Measurements from ENCODE around the gene QRSL1. TPM values are rescaled to one million over a fixed set of nuclear protein-coding genes. Genes with fewer than 3 reads are reported as not detected.

QRSL1 gene
- total and polyA plus RNA-seq, 2 donors (not counting 3 experiments of a cell fraction or from before 2014, with no cell fraction given), result 4.3 to 11.3 TPM

- intact Hi-C loops (cut with micrococcal nuclease), result no loop called here
- Histone ChIP-seq H3K4me3 (replicated peaks in 1 of 3; ENCODE audit: insufficient read depth in 1 of 3, low read depth in 1 of 3, low read length in 3 of 3) (no peak overlapping the region), H2AFZ (ENCODE audit: low read depth, low read length) (no peak overlapping the region), H3K4me2 (ENCODE audit: insufficient read depth, low read length) (no peak overlapping the region), H3K79me2 (ENCODE audit: control insufficient read depth, insufficient read depth, low read length) (no peaks in the 10 kb centered on the region), H3K9ac (replicated peaks; ENCODE audit: extremely low read depth, insufficient read depth, low read length) (no peak overlapping the region), H3K4me1 (ENCODE audit: control insufficient read depth, extremely low read depth, insufficient read depth, low read length) (no peaks in the 10 kb centered on the region), H3K9me1 (replicated peaks; ENCODE audit: control insufficient read depth, extremely low read depth, insufficient read depth, low read length) (no peaks in the 10 kb centered on the region), H3K27ac (ENCODE audit: insufficient read depth, low read depth, low read length) (no peak overlapping the region), H3K36me3 (ENCODE audit: control insufficient read depth in 2 of 2, extremely low read depth in 1 of 2, insufficient read depth in 2 of 2, low read length in 2 of 2) (no peaks in the 10 kb centered on the region), H3K27me3 (ENCODE audit: control insufficient read depth in 2 of 2, insufficient read depth in 2 of 2, low read length in 2 of 2) (peaks cover 0 to 6% of the 10 kb centered on the region in 2 experiments), H3K9me3 (replicated peaks; ENCODE audit: control insufficient read depth, insufficient read depth, low read length) (no peaks in the 10 kb centered on the region), H4K20me1 (replicated peaks; ENCODE audit: control insufficient read depth, extremely low read depth, insufficient read depth, low read length) (no peaks in the 10 kb centered on the region)
- no peak for TF ChIP-seq CTCF (IDR thresholded peaks at IDR 0.05; ENCODE audit: extremely low read depth in 1 of 2, insufficient read depth in 1 of 2, low read depth in 1 of 2, low read length in 2 of 2)
- no peak for TF ChIP-seq JUN (IDR thresholded peaks at IDR 0.05; ENCODE audit: borderline replicate concordance, insufficient read depth, insufficient read length, low read depth)
- no peak for TF ChIP-seq FOS (IDR thresholded peaks at IDR 0.05; ENCODE audit: borderline replicate concordance, insufficient read depth, low read length)
- TF ChIP-seq GATA2 (IDR thresholded peaks at IDR 0.05; ENCODE audit: insufficient read depth, insufficient read length, low read depth, low read length), result no peak
- no peak for TF ChIP-seq POLR2A (IDR thresholded peaks at IDR 0.05; ENCODE audit: low read depth, low read length)
- TF ChIP-seq MAX (IDR thresholded peaks at IDR 0.05; ENCODE audit: insufficient read depth, insufficient read length), result no peak
- TF ChIP-seq MYC (IDR thresholded peaks at IDR 0.05; ENCODE audit: low read depth, low read length), result no peak
- TF ChIP-seq EZH2 (IDR thresholded peaks at IDR 0.05; ENCODE audit: borderline replicate concordance, low read depth, low read length, severe bottlenecking), result no peak
- no peak for TF ChIP-seq POLR2AphosphoS5 (IDR thresholded peaks at IDR 0.05; ENCODE audit: insufficient read depth, low read depth, low read length)
- FAIRE-seq (no peak), DNase-seq (ENCODE audit: low read depth, low spot score) (no peak)
- dilution Hi-C loops (cut with MboI; ENCODE audit: extremely low pct_ligation_motif_present, low sequenced_read_pairs), result no loop called here
- POLR2A ChIA-PET, result no interaction called here
- CTCF ChIA-PET, result interaction anchor here (1.2 kb wide), 1 partner anchor 353 kb away, joined by 3 read pairs; no protein-coding TSS in a partner anchor
- BruUV-seq (replicated peaks), result no TSS peak
These were observed 59.0 kb downstream of the QRSL1 start for GRCh38 chr6:106688177-106688951.

Measured in endothelial cell of umbilical vein (primary cell).